Mammary epithelial cell (primary cell): ENCODE data around the gene SRGAP2C.
"Not testable (repeated sequence)": the region's sequence is repeated elsewhere in the genome, so short reads cannot be mapped to it uniquely, and the experiment has no call there.

Experiments used
- CTCF ChIP-seq, 2 donors: IDR thresholded peaks in 1 of 2; conservative IDR thresholded peaks in 1 of 2; 2 replicates each; pipeline ENCODE4 v1.5.1; 2011 to 2012; ENCODE audit warnings: inconsistent platforms in 2 of 2, low read length in 2 of 2, mild to moderate bottlenecking in 2 of 2, control low read depth in 1 of 2, low read depth in 1 of 2; ENCODE audit not compliant: insufficient read depth in 1 of 2; ENCODE audit errors: extremely low read depth in 1 of 2
- EZH2 ChIP-seq: IDR thresholded peaks from 2 replicates; pipeline ENCODE4 v1.6.1; 2012; ENCODE audit warnings: low read length, inconsistent platforms, borderline replicate concordance

- TF ChIP-seq EZH2; CTCF (conservative IDR thresholded peaks at IDR 0.05 in 1 of 2, IDR thresholded peaks at IDR 0.05 in 1 of 2; ENCODE audit: extremely low read depth in 1 of 2, insufficient read depth in 1 of 2, low read depth in 1 of 2, low read length in 2 of 2): not testable (repeated sequence)
Measured at GRCh38 chr1:121232445-121233125, 47.8 kb downstream of the SRGAP2C start.
